Effector memory CD4-positive, alpha-beta T cell (primary cell): ENCODE results near the gene PSMD13.

Source experiments
- DNase-seq, 3 donors: peaks; one replicate each; pipeline ENCODE4 v3.0.0-alpha.2; 2020
- H3K27ac ChIP-seq: 2 replicates; pipeline ENCODE4 v1.7.0; 2013; ENCODE audit warnings: mild to moderate bottlenecking, low read length, moderate library complexity; ENCODE audit not compliant: insufficient read depth, poor library complexity, severe bottlenecking
- H3K27me3 ChIP-seq: replicated peaks from 2 replicates; pipeline ENCODE4 v1.7.0; 2013; ENCODE audit warnings: mild to moderate bottlenecking, low read length; ENCODE audit not compliant: insufficient read depth, control insufficient read depth, poor library complexity, severe bottlenecking
- H3K36me3 ChIP-seq: 2 replicates; pipeline ENCODE4 v1.7.0; 2013; ENCODE audit warnings: mild to moderate bottlenecking, low read length, moderate library complexity; ENCODE audit not compliant: control insufficient read depth, insufficient read depth
- H3K4me1 ChIP-seq: 2 replicates; pipeline ENCODE4 v1.7.0; 2013; ENCODE audit warnings: low read length, mild to moderate bottlenecking; ENCODE audit not compliant: control insufficient read depth, insufficient read depth, poor library complexity, severe bottlenecking
- H3K4me3 ChIP-seq: 2 replicates; pipeline ENCODE4 v1.7.0; 2013; ENCODE audit warnings: low read length, low read depth, mild to moderate bottlenecking; ENCODE audit not compliant: insufficient read depth, poor library complexity, severe bottlenecking
- H3K9me3 ChIP-seq: 2 replicates; pipeline ENCODE4 v1.7.0; 2013; ENCODE audit warnings: mild to moderate bottlenecking, low read length, moderate library complexity; ENCODE audit not compliant: control insufficient read depth

The PSMD13 gene

DNA sequence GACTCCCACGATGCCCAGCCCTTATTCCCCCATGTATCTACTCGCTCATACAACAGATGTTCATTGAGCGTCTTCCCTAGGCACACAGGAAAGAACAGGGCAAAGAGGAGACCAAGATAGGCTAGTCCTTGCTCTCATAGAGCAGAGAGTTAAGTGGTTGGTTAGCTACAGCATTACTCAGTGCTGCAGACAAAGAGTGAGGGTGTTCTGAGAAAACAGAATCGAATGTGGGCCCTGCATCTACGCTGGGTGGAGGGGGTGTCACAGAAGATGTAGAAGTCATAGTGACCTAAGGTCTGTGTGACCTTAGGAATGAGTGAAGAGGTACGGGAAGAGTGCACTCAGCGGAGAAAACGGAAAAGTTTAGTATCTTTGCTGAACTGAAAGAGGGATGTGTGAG lies 12.3 kb downstream of the PSMD13 start:
- H3K36me3 ChIP-seq: peaks cover 85% of the 10 kb centered on the region

DNA sequence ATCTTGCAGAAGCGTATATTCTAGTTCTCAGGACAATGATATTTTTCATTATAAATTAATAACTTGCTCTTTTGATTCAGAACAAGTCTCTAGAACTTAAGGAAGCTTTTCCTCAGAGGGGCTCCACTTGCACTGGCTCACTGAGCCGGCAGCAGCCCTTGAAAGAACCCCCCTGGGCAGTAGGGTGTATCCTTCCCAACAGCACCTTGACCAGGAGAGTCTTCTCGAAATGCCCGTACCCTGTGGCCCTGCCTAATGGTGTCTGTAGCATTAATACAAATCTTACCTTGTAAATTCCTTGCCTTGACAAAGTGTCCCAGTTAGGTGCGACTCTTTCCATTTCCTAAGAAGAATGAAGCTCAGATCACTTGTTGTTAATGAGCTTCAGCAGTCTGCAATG lies 13.5 kb downstream of the PSMD13 start:
- Histone ChIP-seq H3K4me3 (no peak overlapping the region), H3K27ac (no peak overlapping the region), H3K9me3 (no peaks in the 10 kb centered on the region), H3K27me3 (no peaks in the 10 kb centered on the region), H3K4me1 (no peaks in the 10 kb centered on the region), H3K36me3 (peaks cover 73% of the 10 kb centered on the region)
- DNase-seq: no peak

More for the DNA sequence above, 12.3 kb downstream of the PSMD13 start:
- H3K9me3 ChIP-seq: no peaks in the 10 kb centered on the region
- H3K27me3 ChIP-seq: no peaks in the 10 kb centered on the region
- H3K27ac ChIP-seq: no peak overlapping the region
- no peak overlapping the region for H3K4me3 ChIP-seq
- H3K4me1 ChIP-seq: no peaks in the 10 kb centered on the region
- no peak for DNase-seq

GRCh38 chr11:250740-251299 lies 14.0 kb downstream of the PSMD13 start:
- peak; percentile 57 to 70 (median 67) for DNase-seq
- H3K4me1 ChIP-seq: no peaks in the 10 kb centered on the region
- H3K4me3 ChIP-seq: no peak overlapping the region
- H3K27me3 ChIP-seq: no peaks in the 10 kb centered on the region
- peaks cover 67% of the 10 kb centered on the region for H3K36me3 ChIP-seq
- H3K9me3 ChIP-seq: no peaks in the 10 kb centered on the region
- H3K27ac ChIP-seq: no peak overlapping the region

DNA sequence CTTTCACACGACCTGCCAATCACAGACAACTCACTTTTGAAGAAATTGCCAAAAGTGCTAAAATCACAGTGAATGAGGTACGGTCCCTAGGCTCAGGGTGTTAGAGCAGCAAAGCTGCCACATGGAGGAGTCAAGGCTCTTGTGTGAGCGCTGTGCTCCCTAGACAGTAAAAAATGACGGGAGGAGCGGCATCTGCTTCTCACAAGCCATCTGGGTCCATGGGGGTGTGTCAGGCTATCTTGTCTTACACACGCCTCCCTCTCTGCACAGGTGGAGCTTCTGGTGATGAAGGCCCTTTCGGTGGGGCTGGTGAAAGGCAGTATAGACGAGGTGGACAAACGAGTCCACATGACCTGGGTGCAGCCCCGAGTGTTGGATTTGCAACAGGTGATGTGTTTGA lies 14.8 kb downstream of the PSMD13 start:
- no peaks in the 10 kb centered on the region for H3K9me3 ChIP-seq
- H3K4me3 ChIP-seq: no peak overlapping the region
- H3K27ac ChIP-seq: no peak overlapping the region
- no peaks in the 10 kb centered on the region for H3K4me1 ChIP-seq
- H3K27me3 ChIP-seq: no peaks in the 10 kb centered on the region
- peaks cover 61% of the 10 kb centered on the region for H3K36me3 ChIP-seq
- DNase-seq: no peak

GRCh38 chr11:252666-253065 lies 15.9 kb downstream of the PSMD13 start:
- no peaks in the 10 kb centered on the region for H3K9me3 ChIP-seq
- H3K27ac ChIP-seq: no peak overlapping the region
- peaks cover 50% of the 10 kb centered on the region for H3K36me3 ChIP-seq
- no peak for DNase-seq
- H3K27me3 ChIP-seq: no peaks in the 10 kb centered on the region
- H3K4me1 ChIP-seq: no peaks in the 10 kb centered on the region
- H3K4me3 ChIP-seq: no peak overlapping the region

GRCh38 chr11:253160-253885 lies 16.5 kb downstream of the PSMD13 start:
- Histone ChIP-seq H3K4me1 (no peaks in the 10 kb centered on the region), H3K9me3 (no peaks in the 10 kb centered on the region), H3K27me3 (no peaks in the 10 kb centered on the region), H3K27ac (no peak overlapping the region), H3K4me3 (no peak overlapping the region), H3K36me3 (peaks cover 44% of the 10 kb centered on the region)
- DNase-seq: no peak

- H3K4me1 ChIP-seq: no peaks in the 10 kb centered on the region
- peaks cover 39% of the 10 kb centered on the region for H3K36me3 ChIP-seq
- no peaks in the 10 kb centered on the region for H3K27me3 ChIP-seq
- DNase-seq: no peak
- H3K4me3 ChIP-seq: no peak overlapping the region
- no peaks in the 10 kb centered on the region for H3K9me3 ChIP-seq
- no peak overlapping the region for H3K27ac ChIP-seq
Observed at GRCh38 chr11:253886-254270, 17.1 kb downstream of the PSMD13 start.

DNA sequence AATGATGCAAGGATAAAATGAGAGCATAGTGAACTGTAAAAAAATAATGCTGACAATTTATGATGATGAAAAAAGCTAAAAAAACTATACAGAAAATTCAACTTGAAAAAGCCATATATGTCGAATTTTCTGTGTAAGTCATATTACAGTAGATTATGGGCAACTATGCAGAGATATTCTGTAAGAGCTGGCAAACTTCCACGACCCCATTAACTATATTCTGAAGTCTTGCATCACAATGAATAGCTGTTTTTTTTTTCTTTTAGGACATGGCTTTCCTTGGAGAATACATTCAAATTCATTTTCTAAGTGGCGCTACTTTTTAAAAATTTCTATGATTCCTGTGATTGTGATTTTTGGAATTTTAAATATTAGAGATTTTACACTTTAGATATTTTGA lies 18.4 kb downstream of the PSMD13 start:
- H3K4me3 ChIP-seq: no peak overlapping the region
- no peak for DNase-seq

GRCh38 chr11:255816-256215 lies 19.0 kb downstream of the PSMD13 start:
- Histone ChIP-seq H3K27ac (no peak overlapping the region), H3K9me3 (no peaks in the 10 kb centered on the region), H3K4me1 (no peaks in the 10 kb centered on the region), H3K27me3 (no peaks in the 10 kb centered on the region), H3K36me3 (peaks cover 24% of the 10 kb centered on the region), H3K4me3 (no peak overlapping the region)
- no peak for DNase-seq

More for the DNA sequence above, 18.4 kb downstream of the PSMD13 start:
- Histone ChIP-seq H3K9me3 (no peaks in the 10 kb centered on the region), H3K27ac (no peak overlapping the region), H3K36me3 (peaks cover 29% of the 10 kb centered on the region), H3K4me1 (no peaks in the 10 kb centered on the region), H3K27me3 (no peaks in the 10 kb centered on the region)

- Histone ChIP-seq H3K4me3 (no peak overlapping the region), H3K9me3 (no peaks in the 10 kb centered on the region), H3K27ac (no peak overlapping the region), H3K4me1 (no peaks in the 10 kb centered on the region), H3K27me3 (no peaks in the 10 kb centered on the region), H3K36me3 (peaks cover 12% of the 10 kb centered on the region)
- DNase-seq: no peak
Observed at GRCh38 chr11:256952-257737, 20.4 kb downstream of the PSMD13 start.
